ENCODE measurements around the gene DDX1.

DNA sequence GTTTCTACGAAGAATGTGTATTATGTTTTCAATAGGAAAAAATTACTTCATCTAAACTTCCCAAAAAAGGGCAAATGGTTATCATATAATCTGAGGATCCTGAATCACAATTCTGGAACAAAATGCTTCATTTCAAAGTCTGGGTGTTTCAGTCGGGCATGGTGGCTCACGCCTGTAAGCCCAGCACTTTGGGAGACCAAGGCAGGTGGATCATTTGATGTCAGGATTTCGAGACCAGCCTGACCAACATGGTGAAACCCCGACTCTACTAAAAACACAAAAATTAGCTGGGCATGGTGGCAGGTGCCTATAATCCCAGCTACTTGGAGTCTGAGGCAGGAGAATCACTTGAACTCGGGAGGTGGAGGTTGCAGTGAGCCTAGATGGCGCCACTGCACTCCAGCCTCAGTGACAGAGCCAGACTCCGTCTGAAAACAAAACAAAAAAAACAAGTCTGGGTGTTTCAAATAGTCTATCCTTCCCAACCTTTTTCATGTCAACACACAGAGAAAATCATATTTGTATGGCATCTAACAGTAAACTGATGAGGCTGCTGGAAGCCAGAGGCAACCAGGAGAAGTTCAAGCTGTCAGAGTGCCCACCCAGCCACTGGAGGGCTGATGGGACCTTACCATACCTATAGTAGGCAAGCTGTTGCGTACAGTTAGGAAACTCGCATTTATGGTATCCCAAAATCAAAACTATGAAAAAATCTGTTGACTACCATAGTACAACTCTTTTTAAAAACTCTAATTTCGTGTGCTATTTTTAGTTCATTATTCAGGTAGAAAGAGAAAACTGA is 45.2 kb upstream of the DDX1 start:
- TF ChIP-seq GATA3 (IDR thresholded peaks at IDR 0.05; ENCODE audit: low read depth, low read length) (no peak), GATA2 (IDR thresholded peaks at IDR 0.05; ENCODE audit: low read depth, low read length) (no peak)

Data from SH-SY5Y (cell line).